HG03066 (cell line): ENCODE data around the gene CYP4B1.
"Not testable (repeated sequence)": the region's sequence is repeated elsewhere in the genome, so short reads cannot be mapped to it uniquely, and the experiment has no call there.

ENCODE experiments used
- ATAC-seq: cut with Tn5 transposase; IDR thresholded peaks from one replicate; pipeline ENCODE4 v1.9.1; 2021; ENCODE audit warnings: low read depth; ENCODE audit not compliant: unreplicated experiment

The CYP4B1 gene

GRCh38 chr1:46798810-46799209 lies at the start of gene CYP4B1:
Gene CYP4B1, plus strand, starts transcription at chr1:46799046. Its CDS starts 36 bp downstream, at chr1:46799082.
- ATAC-seq = no peak

GRCh38 chr1:46749404-46749803 lies 49.4 kb upstream of the CYP4B1 start:
- no peak for ATAC-seq

GRCh38 chr1:46749921-46750404 lies 48.9 kb upstream of the CYP4B1 start:
- ATAC-seq = no peak

GRCh38 chr1:46753985-46754384 lies 44.9 kb upstream of the CYP4B1 start:
- no peak for ATAC-seq

- not testable (repeated sequence) for ATAC-seq
Observed at GRCh38 chr1:46754707-46755106, 44.1 kb upstream of the CYP4B1 start.

GRCh38 chr1:46755121-46755520 lies 43.7 kb upstream of the CYP4B1 start:
- ATAC-seq = no peak

GRCh38 chr1:46757247-46757955 lies 41.4 kb upstream of the CYP4B1 start:
- no peak for ATAC-seq

GRCh38 chr1:46757956-46758528 lies 40.8 kb upstream of the CYP4B1 start:
- no peak for ATAC-seq

- no peak for ATAC-seq
Observed at GRCh38 chr1:46760558-46761166, 38.2 kb upstream of the CYP4B1 start.

- no peak for ATAC-seq
Observed at GRCh38 chr1:46761740-46762139, 37.1 kb upstream of the CYP4B1 start.

- ATAC-seq = no peak
Observed at GRCh38 chr1:46764402-46764801, 34.4 kb upstream of the CYP4B1 start.

- ATAC-seq = no peak
Observed at GRCh38 chr1:46767649-46768282, 31.1 kb upstream of the CYP4B1 start.

- ATAC-seq = no peak
Observed at GRCh38 chr1:46768445-46768844, 30.4 kb upstream of the CYP4B1 start.

GRCh38 chr1:46769028-46769740 lies 29.7 kb upstream of the CYP4B1 start:
- ATAC-seq = no peak

GRCh38 chr1:46770541-46770940 lies 28.3 kb upstream of the CYP4B1 start:
- ATAC-seq = no peak

GRCh38 chr1:46772571-46772970 lies 26.3 kb upstream of the CYP4B1 start:
- no peak for ATAC-seq

GRCh38 chr1:46774297-46774696 lies 24.5 kb upstream of the CYP4B1 start:
- ATAC-seq = no peak

GRCh38 chr1:46778456-46778855 lies 20.4 kb upstream of the CYP4B1 start:
- not testable (repeated sequence) for ATAC-seq

- ATAC-seq = no peak
Observed at GRCh38 chr1:46784666-46785065, 14.2 kb upstream of the CYP4B1 start.

GRCh38 chr1:46788634-46789033 lies 10.2 kb upstream of the CYP4B1 start:
- not testable (repeated sequence) for ATAC-seq
